Activated CD8-positive, alpha-beta T cell treated with anti-CD3 and anti-CD28 coated beads, Interleukin-2, amount 10 ng/mL, durations not matched to agents 7 days and 5 days (primary cell): ENCODE measurements around the gene TMEM53. TPM values are rescaled to one million over a fixed set of nuclear protein-coding genes. Genes with fewer than 3 reads are reported as not detected.
"Not testable (repeated sequence)": the region's sequence is repeated elsewhere in the genome, so short reads cannot be mapped to it uniquely, and the experiment has no call there.

Experiments
- ATAC-seq: fragments of 150-1000 bp; cut with Tn5 transposase; one replicate; pipeline ENCODE4 v1.10.0; 2021; ENCODE audit warnings: moderate library complexity
- CTCF ChIA-PET: fragments of 350-600 bp; sonication (Branson Sonifier 250); formaldehyde crosslinking; loops from one replicate; lab custom pipeline; 2021; ENCODE audit warnings: antibody characterized with exemption; lab: Charles Lee
- POLR2A ChIA-PET: fragments of 350-600 bp; sonication (Branson Sonifier 250); formaldehyde crosslinking; loops from one replicate; lab custom pipeline; 2021; ENCODE audit warnings: antibody characterized with exemption; lab: Charles Lee
- DNase-seq: peaks from one replicate; pipeline ENCODE4 v3.0.0-alpha.2; 2020
- H3K27ac Mint-ChIP-seq: one replicate; pipeline ENCODE4 v1.8.0; 2021; ENCODE audit warnings: mild to moderate bottlenecking, mixed read lengths
- H3K27me3 Mint-ChIP-seq: one replicate; pipeline ENCODE4 v1.8.0; 2021; ENCODE audit warnings: low read depth, mixed read lengths
- H3K36me3 Mint-ChIP-seq: one replicate; pipeline ENCODE4 v1.8.0; 2021; ENCODE audit warnings: low read depth, mixed read lengths
- H3K4me1 Mint-ChIP-seq: one replicate; pipeline ENCODE4 v1.8.0; 2021; ENCODE audit warnings: low read depth, mixed read lengths
- H3K4me3 Mint-ChIP-seq: one replicate; pipeline ENCODE4 v1.8.0; 2021; ENCODE audit warnings: mild to moderate bottlenecking, mixed read lengths
- H3K9me3 Mint-ChIP-seq: one replicate; pipeline ENCODE4 v1.8.0; 2022; ENCODE audit warnings: mixed read lengths; ENCODE audit not compliant: insufficient read depth
- total RNA-seq, 2 experiments: library from RNA; stranded (reverse); gene quantifications; one replicate each; pipeline ENCODE4 v1.2.3, GENCODE V29; 2021

TMEM53 gene
- total RNA-seq, 2 experiments from 2014 or later, result 4.0 to 4.6 TPM

DNA sequence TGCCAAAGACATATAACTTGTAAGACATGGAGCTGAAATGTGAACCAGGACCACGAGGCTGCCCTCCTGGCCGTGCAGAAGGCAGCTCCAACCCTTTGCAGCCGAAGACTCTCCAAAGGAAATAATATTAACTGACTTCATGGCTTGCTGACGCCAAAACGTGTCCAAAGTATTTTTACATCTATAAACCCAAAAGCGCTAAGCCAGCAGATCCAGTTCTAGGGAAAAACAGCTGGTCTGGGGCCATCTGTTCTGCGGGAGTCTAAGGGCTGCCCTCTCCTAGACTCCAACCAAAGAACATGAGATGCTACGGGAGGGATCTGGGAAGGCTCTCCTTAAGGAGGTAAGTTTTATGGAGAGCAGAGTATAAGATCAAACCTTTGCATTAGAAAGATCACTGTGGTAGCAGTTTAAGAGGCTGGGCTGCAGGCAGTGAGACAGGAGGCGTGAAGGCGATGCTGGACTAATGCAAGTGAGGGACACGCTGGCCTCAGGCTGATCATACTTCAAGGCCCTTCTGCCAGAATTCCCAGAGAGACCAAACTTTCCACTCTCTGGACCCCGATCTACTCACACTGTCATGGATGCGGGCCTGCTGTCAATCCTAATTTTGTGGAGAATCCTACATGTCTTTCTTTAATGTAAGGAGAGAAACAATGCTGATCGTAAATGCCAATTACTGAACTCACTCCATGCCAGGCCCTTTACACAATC is 1.2 kb downstream of the TMEM53 start:
- H3K4me1 Mint-ChIP-seq, result peaks cover 28% of the 10 kb centered on the region
- H3K27ac Mint-ChIP-seq, result peak overlapping the region; percentile 44
- no peaks in the 10 kb centered on the region for H3K9me3 Mint-ChIP-seq
- peak overlapping the region; percentile 83 for H3K4me3 Mint-ChIP-seq
- ChIA-PET CTCF (interaction anchor here (1.1 to 5.4 kb wide), 3 partner anchors 21 to 630 kb away, joined by 3 to 42 read pairs (median 3); no protein-coding TSS in a partner anchor), POLR2A (interaction anchor here (0.7 to 6.0 kb wide), 7 partner anchors 11 to 58 kb away, joined by 3 to 70 read pairs (median 9); partner anchors contain the start of gene RNU5D-1)
- ATAC-seq, result no peak
- no peak for DNase-seq
- no peaks in the 10 kb centered on the region for H3K36me3 Mint-ChIP-seq
- H3K27me3 Mint-ChIP-seq, result no peaks in the 10 kb centered on the region

DNA sequence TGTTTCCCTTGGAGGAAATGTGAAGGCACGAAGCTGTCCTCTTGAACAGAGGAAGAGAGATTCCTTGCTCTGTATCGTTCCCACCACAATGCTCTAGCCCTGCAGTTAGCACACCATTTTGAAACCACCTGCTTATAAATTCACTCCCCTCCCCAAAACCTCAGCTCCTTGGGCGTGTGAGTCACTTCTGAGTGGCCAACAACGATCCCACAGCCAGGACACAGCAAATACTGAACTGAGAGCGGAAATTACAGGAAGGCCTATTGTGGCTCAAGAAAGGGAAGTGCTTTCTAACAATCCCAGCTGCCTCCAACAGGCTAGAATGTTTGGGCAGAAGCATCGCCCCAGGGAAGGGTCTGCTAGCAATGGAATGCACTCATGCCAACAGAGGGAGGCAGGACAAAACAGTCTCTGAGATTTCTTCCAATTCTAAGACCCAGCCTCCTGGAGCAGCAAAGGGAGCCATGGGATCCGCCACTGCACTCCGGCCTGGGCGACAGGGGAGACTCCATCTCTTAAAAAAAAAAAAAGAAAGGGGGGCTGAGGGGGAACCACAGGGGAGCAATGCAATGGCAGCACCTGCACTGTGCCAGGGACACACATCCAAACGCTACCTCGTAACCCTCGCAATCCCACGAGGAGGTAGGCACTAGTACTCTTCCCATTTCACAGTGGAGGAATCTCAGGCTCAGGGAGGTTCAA is 1.9 kb downstream of the TMEM53 start:
- peak overlapping the region; percentile 52 for H3K4me3 Mint-ChIP-seq
- no peaks in the 10 kb centered on the region for H3K27me3 Mint-ChIP-seq
- H3K27ac Mint-ChIP-seq, result peak overlapping the region; percentile 48
- H3K4me1 Mint-ChIP-seq, result peaks cover 28% of the 10 kb centered on the region
- no peaks in the 10 kb centered on the region for H3K9me3 Mint-ChIP-seq
- POLR2A ChIA-PET, result interaction anchor here (2.9 to 6.0 kb wide), 3 partner anchors 40 to 58 kb away, joined by 20 to 70 read pairs (median 27); partner anchors contain the start of gene RNU5D-1
- no peaks in the 10 kb centered on the region for H3K36me3 Mint-ChIP-seq
- CTCF ChIA-PET, result interaction anchor here (5.4 kb wide), 1 partner anchor 21 kb away, joined by 42 read pairs; no protein-coding TSS in a partner anchor
- ATAC-seq (no peak), DNase-seq (peak; percentile 30)

DNA sequence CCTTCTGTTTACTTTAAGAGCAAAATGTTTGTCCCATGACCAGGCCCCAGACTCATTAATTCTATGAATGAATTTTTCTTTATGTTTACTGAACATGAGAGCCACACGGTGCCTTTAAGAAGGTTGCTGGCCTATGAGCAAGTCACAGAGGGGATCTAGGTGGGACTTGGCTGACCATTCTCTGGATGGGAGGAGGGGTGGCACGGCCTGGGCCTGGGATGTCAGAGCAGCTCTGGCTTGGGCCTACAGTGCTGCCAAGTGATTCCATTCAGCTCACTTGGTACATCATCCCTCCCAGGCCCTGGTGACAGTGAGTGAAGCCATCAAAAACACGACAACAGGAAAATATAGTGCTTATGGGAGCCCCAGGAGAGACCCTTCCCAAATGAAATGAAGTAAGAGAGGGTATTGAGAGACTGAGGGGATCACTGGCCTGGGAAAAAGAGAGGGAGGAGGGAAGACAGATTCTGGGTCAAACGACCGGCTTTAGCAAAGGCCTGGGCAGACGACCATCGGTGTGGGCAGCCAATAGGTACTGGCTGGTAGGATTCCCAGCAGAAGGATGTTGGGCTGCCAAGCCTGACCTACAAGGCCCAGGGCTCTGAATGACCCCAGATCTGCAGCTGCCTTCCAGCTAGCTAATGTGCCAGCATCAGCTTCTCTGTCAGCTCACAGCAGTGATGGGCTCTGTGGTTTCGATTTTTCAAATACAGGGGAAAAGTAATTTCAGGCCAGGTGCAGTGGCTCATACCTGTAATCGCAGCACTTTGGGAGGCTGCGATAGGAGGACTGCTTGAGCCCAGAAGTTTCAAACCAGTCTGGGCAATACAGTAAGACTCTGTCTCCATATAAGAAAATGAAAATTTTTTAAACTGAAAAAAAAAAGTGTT is 3.3 kb downstream of the TMEM53 start:
- Mint-ChIP-seq H3K27ac (no peak overlapping the region), H3K4me3 (no peak overlapping the region), H3K9me3 (no peaks in the 10 kb centered on the region), H3K4me1 (peaks cover 28% of the 10 kb centered on the region), H3K36me3 (no peaks in the 10 kb centered on the region), H3K27me3 (no peaks in the 10 kb centered on the region)
- ChIA-PET POLR2A (interaction anchor here (5.1 to 6.0 kb wide), 2 partner anchors 50 to 60 kb away, joined by 27 to 70 read pairs; partner anchors contain the start of gene RNU5D-1), CTCF (interaction anchor here (5.4 kb wide), 1 partner anchor 19 kb away, joined by 42 read pairs; no protein-coding TSS in a partner anchor)
- DNase-seq (no peak), ATAC-seq (no peak)

DNA sequence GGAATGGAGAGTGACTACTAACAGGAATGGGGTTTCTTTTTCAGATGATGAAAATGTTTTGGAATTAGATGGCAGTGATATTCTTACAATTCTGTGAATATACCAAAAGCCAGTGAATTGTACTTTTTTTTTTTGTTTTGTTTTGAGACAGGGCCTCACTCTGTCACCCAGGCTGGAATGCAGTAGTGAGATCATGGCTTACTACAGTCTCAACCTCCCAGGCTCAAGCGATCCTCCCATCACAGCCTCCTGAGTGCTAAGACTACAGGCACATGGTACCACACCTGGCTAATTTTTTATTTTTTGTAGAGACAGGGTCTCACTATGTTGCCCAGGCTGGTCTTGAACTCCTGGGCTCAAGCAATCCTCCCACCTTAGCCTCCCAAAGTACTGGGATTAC is 7.6 kb downstream of the TMEM53 start:
- H3K4me3 Mint-ChIP-seq, H3K9me3 Mint-ChIP-seq, H3K4me1 Mint-ChIP-seq, DNase-seq, H3K27me3 Mint-ChIP-seq, H3K36me3 Mint-ChIP-seq, ATAC-seq, H3K27ac Mint-ChIP-seq, POLR2A ChIA-PET: not testable (repeated sequence)
- CTCF ChIA-PET, result interaction anchor here (1.2 kb wide), 1 partner anchor 14 kb away, joined by 4 read pairs; no protein-coding TSS in a partner anchor

DNA sequence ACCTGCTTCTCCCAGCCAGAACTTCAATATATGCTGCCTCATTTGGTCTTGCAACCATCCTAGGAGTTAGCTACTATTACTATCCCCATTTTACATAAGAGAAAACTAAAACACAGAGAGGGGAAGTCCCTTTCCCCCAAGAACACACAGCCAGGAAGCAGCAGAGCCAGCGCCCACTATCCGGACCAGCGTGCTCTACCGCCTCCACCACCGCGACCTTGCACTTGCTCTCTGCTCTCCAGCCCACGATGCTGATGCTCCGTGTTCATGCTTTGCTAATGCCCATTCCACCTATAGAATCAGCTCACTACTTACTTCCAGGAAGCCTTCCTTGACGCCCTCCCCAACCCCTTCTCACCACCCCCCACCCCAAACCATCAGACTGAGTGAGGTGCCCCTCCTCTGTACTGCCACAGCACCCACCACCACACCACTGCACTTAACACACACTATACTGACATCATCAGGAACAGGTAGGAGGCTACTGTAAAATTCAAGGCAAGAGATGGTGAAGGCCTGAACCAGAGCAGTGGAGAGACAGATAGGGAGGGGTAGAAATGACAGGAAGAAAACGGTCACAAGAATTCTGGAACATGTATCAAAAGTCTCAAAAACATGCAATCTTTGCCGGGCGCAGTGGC is 9.4 kb downstream of the TMEM53 start:
- H3K36me3 Mint-ChIP-seq, result no peaks in the 10 kb centered on the region
- H3K9me3 Mint-ChIP-seq, result no peaks in the 10 kb centered on the region
- ATAC-seq (peak; percentile 66), DNase-seq (peak; percentile 33)
- peaks cover 10% of the 10 kb centered on the region for H3K4me1 Mint-ChIP-seq
- peak overlapping the region; percentile 17 for H3K27ac Mint-ChIP-seq
- H3K27me3 Mint-ChIP-seq, result no peaks in the 10 kb centered on the region
- CTCF ChIA-PET, result interaction anchor here (1.0 to 5.2 kb wide), 4 partner anchors 10 to 70 kb away, joined by 4 to 47 read pairs (median 5); partner anchors contain the start of genes ARMH1 and TMEM53
- POLR2A ChIA-PET, result interaction anchor here (0.7 to 1.9 kb wide), 4 partner anchors 18 to 57 kb away, joined by 3 to 6 read pairs (median 4); no protein-coding TSS in a partner anchor
- no peak overlapping the region for H3K4me3 Mint-ChIP-seq

DNA sequence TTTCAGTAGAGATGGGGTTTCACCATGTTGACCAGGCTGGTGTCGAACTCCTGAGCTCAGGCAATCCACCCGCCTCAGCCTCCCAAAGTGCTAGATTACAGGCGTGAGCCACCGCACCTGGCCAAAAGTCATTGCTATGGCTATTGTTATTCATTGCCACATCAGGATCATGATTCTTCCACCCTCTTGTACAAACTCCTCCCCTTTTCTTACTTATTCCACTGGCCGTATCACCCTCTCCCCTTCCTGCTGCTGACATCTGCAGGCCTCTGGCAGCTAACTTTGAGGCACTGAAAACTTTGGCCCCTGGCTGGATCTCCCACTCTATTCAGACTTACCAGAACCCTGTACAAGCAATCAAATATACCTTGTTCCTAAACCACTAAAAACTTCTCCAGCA is 10.9 kb downstream of the TMEM53 start:
- no peak overlapping the region for H3K27ac Mint-ChIP-seq
- no peaks in the 10 kb centered on the region for H3K36me3 Mint-ChIP-seq
- no peak overlapping the region for H3K4me3 Mint-ChIP-seq
- H3K27me3 Mint-ChIP-seq, result no peaks in the 10 kb centered on the region
- no peak for DNase-seq
- ChIA-PET CTCF (interaction anchor here (1.5 to 5.2 kb wide), 2 partner anchors 11 to 31 kb away, joined by 3 to 47 read pairs; no protein-coding TSS in a partner anchor), POLR2A (interaction anchor here (1.1 to 2.1 kb wide), 2 partner anchors 17 to 32 kb away, joined by 4 to 10 read pairs; no protein-coding TSS in a partner anchor)
- H3K4me1 Mint-ChIP-seq, result peaks cover 10% of the 10 kb centered on the region
- no peak for ATAC-seq
- H3K9me3 Mint-ChIP-seq, result no peaks in the 10 kb centered on the region

DNA sequence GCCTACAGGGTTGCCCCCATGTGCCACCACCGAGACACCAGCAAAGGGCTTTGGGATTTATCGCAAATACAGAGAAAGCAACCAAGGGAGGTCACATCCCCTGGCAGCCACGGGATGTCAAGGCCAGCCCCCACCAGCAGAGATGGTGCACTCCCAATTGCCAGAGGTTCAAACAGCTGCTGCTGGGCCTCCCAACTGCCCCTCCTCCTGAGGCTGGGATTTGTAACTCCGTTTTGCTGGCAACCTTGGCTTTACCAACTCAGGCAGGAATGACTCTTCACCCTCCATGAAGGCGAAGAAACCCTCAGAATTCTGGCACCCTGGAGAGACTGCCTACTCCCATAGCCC is 11.6 kb downstream of the TMEM53 start:
- H3K27ac Mint-ChIP-seq, result no peak overlapping the region
- ATAC-seq, result no peak
- no peak for DNase-seq
- no peak overlapping the region for H3K4me3 Mint-ChIP-seq
- ChIA-PET POLR2A (interaction anchor here (0.8 to 2.1 kb wide), 3 partner anchors 20 to 59 kb away, joined by 3 to 10 read pairs (median 6); no protein-coding TSS in a partner anchor), CTCF (interaction anchor here (1.5 to 5.2 kb wide), 2 partner anchors 10 to 30 kb away, joined by 3 to 47 read pairs; no protein-coding TSS in a partner anchor)
- H3K4me1 Mint-ChIP-seq, result peaks cover 10% of the 10 kb centered on the region
- H3K9me3 Mint-ChIP-seq, result no peaks in the 10 kb centered on the region
- H3K27me3 Mint-ChIP-seq, result no peaks in the 10 kb centered on the region
- no peaks in the 10 kb centered on the region for H3K36me3 Mint-ChIP-seq

DNA sequence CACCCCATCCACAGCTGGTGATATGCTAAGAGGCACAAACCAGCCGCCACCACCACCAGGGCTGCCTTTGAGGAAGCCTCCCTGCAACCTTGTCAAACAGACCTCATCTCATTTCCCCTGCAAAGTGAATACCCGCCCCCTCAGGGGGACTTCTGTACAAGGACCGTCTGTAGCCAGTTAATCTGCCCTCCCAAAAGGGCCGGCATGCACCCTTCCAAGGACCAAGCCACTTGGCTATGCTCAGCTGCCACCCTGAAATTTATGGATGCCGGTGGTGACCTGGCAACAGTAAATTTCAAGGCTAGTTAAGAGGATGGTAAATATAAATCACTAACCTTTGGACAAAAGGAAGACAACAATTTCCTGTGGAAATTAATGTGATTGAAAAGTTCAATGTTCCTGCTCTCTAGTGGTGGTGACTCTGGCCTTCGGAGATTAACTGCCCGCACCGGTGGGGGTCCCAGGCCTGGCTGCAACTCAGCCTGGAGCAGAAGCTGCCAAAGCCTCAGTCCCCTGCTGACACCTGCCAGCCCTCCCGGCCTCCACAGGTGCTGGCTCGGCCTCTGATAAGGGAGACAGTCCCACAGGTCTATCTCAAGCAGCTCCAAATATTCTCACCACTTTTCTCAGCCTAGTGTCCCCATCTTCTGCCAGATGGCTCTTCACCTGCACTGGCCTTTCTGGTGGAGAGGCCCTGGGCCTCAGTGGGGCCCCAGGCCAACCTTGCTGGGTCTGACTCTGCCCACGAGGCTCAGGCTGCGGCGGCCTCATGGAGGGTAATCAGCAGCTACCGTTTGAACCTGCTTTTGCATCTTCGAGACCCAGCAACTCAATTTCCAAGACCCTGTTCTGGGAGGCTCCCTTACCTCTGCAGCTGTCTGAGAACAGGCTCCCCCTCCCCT is 12.2 kb downstream of the TMEM53 start:
- H3K9me3 Mint-ChIP-seq, result no peaks in the 10 kb centered on the region
- peaks cover 10% of the 10 kb centered on the region for H3K4me1 Mint-ChIP-seq
- POLR2A ChIA-PET, result interaction anchor here (0.8 to 2.1 kb wide), 3 partner anchors 20 to 60 kb away, joined by 3 to 10 read pairs (median 6); no protein-coding TSS in a partner anchor
- DNase-seq, result no peak
- no peak overlapping the region for H3K27ac Mint-ChIP-seq
- no peak overlapping the region for H3K4me3 Mint-ChIP-seq
- CTCF ChIA-PET, result interaction anchor here (1.2 to 5.2 kb wide), 2 partner anchors 9 to 12 kb away, joined by 4 to 47 read pairs; partner anchors contain the start of genes ARMH1 and TMEM53
- H3K36me3 Mint-ChIP-seq, result no peaks in the 10 kb centered on the region
- H3K27me3 Mint-ChIP-seq, result no peaks in the 10 kb centered on the region
- ATAC-seq, result no peak

DNA sequence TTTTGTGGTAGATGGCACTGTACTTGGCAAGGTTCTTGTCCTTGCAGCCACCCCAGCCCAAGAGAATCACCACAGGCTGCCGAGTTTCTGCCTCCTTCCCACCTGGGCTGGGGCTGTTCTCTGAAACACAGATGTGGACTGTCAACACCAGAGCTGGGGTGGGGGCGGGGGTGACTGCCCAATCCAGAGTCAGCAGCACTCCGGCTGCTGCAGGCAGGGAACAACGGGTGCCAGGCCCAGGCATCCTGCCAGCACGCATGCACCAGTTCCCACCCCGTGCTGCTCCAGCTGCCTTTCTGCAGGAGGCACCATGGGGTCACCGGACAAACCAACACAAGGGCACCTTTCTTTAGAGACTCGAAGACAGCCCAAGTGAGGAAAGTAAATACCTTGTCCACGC is 14.1 kb downstream of the TMEM53 start:
- Mint-ChIP-seq H3K27me3 (no peaks in the 10 kb centered on the region), H3K36me3 (no peaks in the 10 kb centered on the region), H3K27ac (no peak overlapping the region), H3K4me3 (no peak overlapping the region), H3K4me1 (peaks cover 9% of the 10 kb centered on the region), H3K9me3 (no peaks in the 10 kb centered on the region)
- ChIA-PET POLR2A (interaction anchor here (1.8 kb wide), 1 partner anchor 61 kb away, joined by 6 read pairs; no protein-coding TSS in a partner anchor), CTCF (interaction anchor here (5.2 kb wide), 1 partner anchor 8 kb away, joined by 47 read pairs; no protein-coding TSS in a partner anchor)
- DNase-seq, result no peak
- ATAC-seq, result no peak
